OCI-LY7 (cell line): Measurements from ENCODE around the gene KCNE3. TPM values are rescaled to one million over a fixed set of nuclear protein-coding genes. Genes with fewer than 3 reads are reported as not detected.

Source experiments
- BruUV-seq: library from RNA; stranded (reverse); fragments of 400-500 nt; replicated peaks from 2 replicates; lab custom pipeline; 2021; lab: Mats Ljungman, UMichigan
- CTCF ChIA-PET: fragments of 300-600 bp; sonication (Branson Sonifier 250); formaldehyde crosslinking; loops from one replicate; lab custom pipeline; 2022; ENCODE audit warnings: antibody characterized with exemption; ENCODE audit not compliant: unreplicated experiment; lab: Charles Lee
- POLR2A ChIA-PET: fragments of 300-600 bp; sonication (Branson Sonifier 250); formaldehyde crosslinking; loops from one replicate; lab custom pipeline; 2022; ENCODE audit warnings: antibody characterized with exemption; lab: Charles Lee
- DNase-seq: peaks from one replicate; pipeline ENCODE4 v3.0.0-alpha.2; 2015; ENCODE audit warnings: low spot score
- H2AFZ ChIP-seq: fragments of 200-600 bp; sonication (generic), shearing (Covaris generic); 2 replicates; pipeline ENCODE4 v1.6.1; 2014; ENCODE audit warnings: mild to moderate bottlenecking, antibody characterized with exemption, low read length, moderate library complexity
- H3K27ac ChIP-seq: fragments of 200-600 bp; sonication (generic); 2 replicates; pipeline ENCODE4 v1.5.1; 2014; ENCODE audit warnings: mixed run types, low read depth, mild to moderate bottlenecking, moderate library complexity, low read length, inconsistent platforms; ENCODE audit not compliant: poor library complexity, severe bottlenecking
- H3K36me3 ChIP-seq: fragments of 200-600 bp; sonication (generic); 2 replicates; pipeline ENCODE4 v1.6.1; 2014; ENCODE audit warnings: mild to moderate bottlenecking, antibody characterized with exemption, low read length, moderate library complexity, mixed read lengths; ENCODE audit not compliant: insufficient read depth
- H3K4me1 ChIP-seq: fragments of 200-600 bp; sonication (generic); 2 replicates; pipeline ENCODE4 v1.5.1; 2014; ENCODE audit warnings: mild to moderate bottlenecking, low read length; ENCODE audit not compliant: insufficient read depth, poor library complexity, severe bottlenecking
- H3K4me2 ChIP-seq: fragments of 200-600 bp; sonication (generic); 2 replicates; pipeline ENCODE4 v1.6.1; 2014; ENCODE audit warnings: mild to moderate bottlenecking, low read length
- H3K4me3 ChIP-seq: fragments of 200-600 bp; sonication (generic); 2 replicates; pipeline ENCODE4 v1.5.1; 2014; ENCODE audit warnings: mild to moderate bottlenecking, low read depth, low read length; ENCODE audit not compliant: poor library complexity, severe bottlenecking
- H3K79me2 ChIP-seq: fragments of 200-600 bp; sonication (generic); 2 replicates; pipeline ENCODE4 v1.6.1; 2016; ENCODE audit warnings: low read depth, mild to moderate bottlenecking, low read length, moderate library complexity, mixed read lengths; ENCODE audit not compliant: insufficient read depth
- H3K9me2 ChIP-seq: fragments of 200-600 bp; sonication (generic); 2 replicates; pipeline ENCODE4 v1.6.1; 2016; ENCODE audit warnings: mild to moderate bottlenecking, low read length, mixed read lengths; ENCODE audit not compliant: insufficient read depth
- H3K9me3 ChIP-seq: fragments of 200-600 bp; sonication (generic); 2 replicates; pipeline ENCODE4 v1.6.1; 2014; ENCODE audit warnings: mild to moderate bottlenecking, mixed run types, low read length, mixed read lengths
- H4K20me1 ChIP-seq: fragments of 200-600 bp; sonication (generic); 2 replicates; pipeline ENCODE4 v1.6.1; 2014; ENCODE audit warnings: mild to moderate bottlenecking, antibody characterized with exemption, low read length, moderate library complexity, mixed read lengths; ENCODE audit not compliant: insufficient read depth
- CTCF ChIP-seq: fragments of 200-600 bp; sonication (generic); conservative IDR thresholded peaks from 2 replicates; pipeline ENCODE4 v1.5.1; 2014; ENCODE audit warnings: mild to moderate bottlenecking, antibody characterized with exemption, low read length, moderate library complexity, mixed read lengths
- EZH2phosphoT487 ChIP-seq: fragments of 200-600 bp; sonication (generic); IDR thresholded peaks from 2 replicates; pipeline ENCODE4 v1.6.1; 2018; ENCODE audit warnings: low read depth, borderline replicate concordance, mild to moderate bottlenecking, mixed run types, antibody characterized with exemption, low read length, moderate library complexity, mixed read lengths
- intact Hi-C: fragments of 100-400 bp; cut with micrococcal nuclease; formaldehyde crosslinking; loops from one replicate; pipeline ENCODE4 v1.10.0; 2022; ENCODE audit not compliant: unreplicated experiment
- total RNA-seq, 2 experiments: library from RNA; depleted of rRNA in 1 of 2; stranded (reverse); fragments of >200 nt in 1 of 2; shearing (Covaris generic) in 1 of 2; gene quantifications; 2 replicates each; pipeline ENCODE4 v1.2.3, GENCODE V29; 2014 to 2022

Gene KCNE3
- total RNA-seq, 2 experiments from 2014 or later: not detected

DNA sequence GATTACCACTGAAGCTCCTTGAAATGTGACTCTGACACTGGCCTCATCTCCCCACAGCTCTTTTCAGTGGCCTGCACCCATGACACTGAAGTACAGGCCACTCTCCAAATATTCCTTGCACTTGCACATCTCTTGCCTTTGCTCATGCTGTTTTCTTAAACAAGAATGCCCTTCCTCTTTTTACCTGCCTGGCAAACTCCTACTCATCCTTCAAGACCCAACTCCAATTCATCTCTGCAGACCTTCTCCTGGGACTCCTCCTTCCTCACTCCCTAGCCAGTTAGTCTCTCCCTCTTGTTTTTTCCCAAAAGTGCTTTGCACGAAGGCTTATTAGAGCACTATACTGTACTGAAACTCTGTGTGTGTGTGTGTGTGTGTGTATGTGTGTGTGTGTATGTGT, 2.6 kb downstream of the KCNE3 start:
- H3K4me3 ChIP-seq: no peak overlapping the region
- TF ChIP-seq EZH2phosphoT487: no peak
- TF ChIP-seq CTCF: no peak
- POLR2A ChIA-PET: no interaction called here
- H3K4me1 ChIP-seq: peaks cover 3% of the 10 kb centered on the region
- H3K4me2 ChIP-seq: no peak overlapping the region
- intact Hi-C loops: loop anchor here (5.0 kb wide), 1 partner anchor 93 kb away; no protein-coding TSS in a partner anchor
- no peaks in the 10 kb centered on the region for H4K20me1 ChIP-seq
- no TSS peak for BruUV-seq
- no peak overlapping the region for H2AFZ ChIP-seq
- no peaks in the 10 kb centered on the region for H3K79me2 ChIP-seq
- no peak for DNase-seq
- no peaks in the 10 kb centered on the region for H3K9me2 ChIP-seq
- CTCF ChIA-PET: no interaction called here
- H3K27ac ChIP-seq: no peak overlapping the region
- H3K9me3 ChIP-seq: no peaks in the 10 kb centered on the region
- no peaks in the 10 kb centered on the region for H3K36me3 ChIP-seq

GRCh38 chr11:74463216-74463615, 4.1 kb downstream of the KCNE3 start:
- BruUV-seq: no TSS peak
- peaks cover 3% of the 10 kb centered on the region for H3K4me1 ChIP-seq
- no peaks in the 10 kb centered on the region for H3K9me2 ChIP-seq
- no peak overlapping the region for H3K4me2 ChIP-seq
- H3K79me2 ChIP-seq: no peaks in the 10 kb centered on the region
- POLR2A ChIA-PET: interaction anchor here (0.6 to 1.3 kb wide), 2 partner anchors 31 to 101 kb away, joined by 3 to 6 read pairs; partner anchors contain the start of gene LIPT2
- H3K27ac ChIP-seq: no peak overlapping the region
- H3K9me3 ChIP-seq: no peaks in the 10 kb centered on the region
- no peak for DNase-seq
- H3K36me3 ChIP-seq: no peaks in the 10 kb centered on the region
- CTCF ChIA-PET: no interaction called here
- H4K20me1 ChIP-seq: no peaks in the 10 kb centered on the region
- TF ChIP-seq EZH2phosphoT487 (no peak), CTCF (no peak)
- no peak overlapping the region for H2AFZ ChIP-seq
- intact Hi-C loops: loop anchor here (5.0 kb wide), 1 partner anchor 94 kb away; no protein-coding TSS in a partner anchor
- no peak overlapping the region for H3K4me3 ChIP-seq

DNA sequence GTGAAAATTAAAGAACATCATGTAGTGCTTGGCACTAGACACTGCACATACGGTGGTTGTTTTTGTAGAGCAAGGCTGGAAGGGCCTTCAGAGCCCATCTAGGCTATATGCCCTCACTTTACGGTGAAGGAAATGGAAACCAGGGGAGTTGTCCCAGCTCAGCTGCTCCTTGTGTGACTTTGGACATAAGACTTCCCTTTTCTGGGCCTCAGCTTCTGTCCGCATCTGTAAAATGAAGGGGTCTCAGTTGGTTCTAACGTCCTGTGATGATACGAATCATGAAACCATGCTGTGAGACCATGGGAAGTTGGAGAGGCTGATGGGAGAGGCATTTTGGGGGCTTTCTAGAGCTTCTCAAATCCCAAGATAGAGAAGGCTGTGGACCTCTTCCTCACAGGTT, 4.7 kb downstream of the KCNE3 start:
- Histone ChIP-seq H3K9me3 (no peaks in the 10 kb centered on the region), H3K27ac (no peak overlapping the region), H3K4me3 (no peak overlapping the region), H4K20me1 (no peaks in the 10 kb centered on the region), H3K36me3 (no peaks in the 10 kb centered on the region), H3K79me2 (no peaks in the 10 kb centered on the region), H3K9me2 (no peaks in the 10 kb centered on the region), H2AFZ (no peak overlapping the region), H3K4me1 (peaks cover 3% of the 10 kb centered on the region), H3K4me2 (no peak overlapping the region)
- CTCF ChIA-PET: no interaction called here
- TF ChIP-seq EZH2phosphoT487 (no peak), CTCF (no peak)
- no peak for DNase-seq
- intact Hi-C loops: loop anchor here (5.0 kb wide), 1 partner anchor 95 kb away; no protein-coding TSS in a partner anchor
- BruUV-seq: no TSS peak
- POLR2A ChIA-PET: interaction anchor here (0.6 kb wide), 1 partner anchor 38 kb away, joined by 8 read pairs; no protein-coding TSS in a partner anchor
